ENCODE results near the gene ZBTB46.
"Not testable (repeated sequence)": the region's sequence is repeated elsewhere in the genome, so short reads cannot be mapped to it uniquely, and the experiment has no call there.

ZBTB46 gene

GRCh38 chr20:63858393-63859165 lies 27.5 kb upstream of the ZBTB46 start:
- DNase-seq = no peak

DNA sequence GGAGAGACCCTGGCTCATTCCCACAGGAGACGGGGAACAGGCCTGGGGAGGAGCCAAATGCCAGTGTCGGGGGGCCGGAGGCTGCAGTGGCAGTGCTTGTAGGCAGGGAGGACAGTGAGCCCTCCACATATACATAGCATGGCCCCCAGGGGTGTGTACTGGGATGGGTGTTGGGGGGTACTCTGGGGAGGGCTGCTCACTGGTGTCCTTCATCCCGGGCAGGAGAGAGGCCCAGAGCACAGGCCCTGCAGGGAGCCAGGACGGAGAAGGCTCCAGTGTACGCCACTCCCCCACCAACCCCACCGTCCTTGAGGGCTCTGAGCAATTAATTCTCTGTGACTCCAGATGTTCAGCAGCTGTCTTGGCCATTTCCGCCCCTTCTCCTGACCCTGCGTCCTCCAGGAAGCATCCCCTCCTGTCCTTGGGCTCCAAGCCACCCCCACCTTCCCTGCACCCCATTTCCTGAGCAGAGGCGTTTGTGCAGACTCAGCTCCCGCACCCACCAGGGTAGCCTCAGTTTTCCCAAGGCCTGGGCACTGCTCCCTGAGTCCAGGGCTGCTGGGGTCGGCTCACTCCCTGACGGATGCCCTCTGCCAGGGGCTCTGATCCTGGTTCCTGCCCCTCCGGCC lies 26.8 kb upstream of the ZBTB46 start:
- no peak for DNase-seq

- DNase-seq = no peak
These were observed 25.0 kb upstream of the ZBTB46 start for GRCh38 chr20:63856098-63856511.

DNA sequence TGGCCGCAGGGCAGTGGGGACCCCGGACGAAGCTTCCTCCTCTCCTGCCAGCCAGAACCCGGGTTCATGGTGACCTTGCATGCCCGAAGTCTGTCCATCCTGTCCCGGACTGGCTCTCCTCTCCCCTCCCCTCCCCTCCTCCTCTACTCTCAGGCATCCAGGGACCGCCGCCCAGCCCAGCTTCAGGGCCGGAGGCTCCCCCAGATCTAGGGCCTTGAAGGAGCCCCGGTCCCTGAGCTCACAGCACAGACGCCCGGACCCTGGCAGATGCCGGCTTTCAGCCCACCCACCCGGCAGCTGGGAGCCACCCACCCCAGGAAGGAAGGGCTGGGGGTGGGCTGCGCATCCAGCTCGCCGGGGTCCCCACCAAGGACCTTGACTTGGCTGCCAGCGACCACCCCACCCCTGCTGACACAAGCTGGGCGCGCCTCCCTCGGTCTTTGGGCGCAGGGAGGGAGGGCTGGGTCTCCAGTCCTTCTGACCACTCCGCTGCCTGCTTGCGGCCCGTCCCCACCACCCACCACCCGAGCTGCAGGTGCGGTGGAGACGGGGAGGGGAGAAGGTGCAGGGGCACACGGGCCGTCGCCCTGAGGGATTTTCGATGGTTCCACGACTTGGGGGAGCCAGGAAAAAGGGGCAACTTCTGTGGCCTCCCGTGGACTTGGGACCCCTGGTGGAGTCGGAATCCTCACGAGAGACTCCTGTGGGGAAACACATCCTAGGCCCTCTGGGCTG lies 24.5 kb upstream of the ZBTB46 start:
- no peak for DNase-seq

DNA sequence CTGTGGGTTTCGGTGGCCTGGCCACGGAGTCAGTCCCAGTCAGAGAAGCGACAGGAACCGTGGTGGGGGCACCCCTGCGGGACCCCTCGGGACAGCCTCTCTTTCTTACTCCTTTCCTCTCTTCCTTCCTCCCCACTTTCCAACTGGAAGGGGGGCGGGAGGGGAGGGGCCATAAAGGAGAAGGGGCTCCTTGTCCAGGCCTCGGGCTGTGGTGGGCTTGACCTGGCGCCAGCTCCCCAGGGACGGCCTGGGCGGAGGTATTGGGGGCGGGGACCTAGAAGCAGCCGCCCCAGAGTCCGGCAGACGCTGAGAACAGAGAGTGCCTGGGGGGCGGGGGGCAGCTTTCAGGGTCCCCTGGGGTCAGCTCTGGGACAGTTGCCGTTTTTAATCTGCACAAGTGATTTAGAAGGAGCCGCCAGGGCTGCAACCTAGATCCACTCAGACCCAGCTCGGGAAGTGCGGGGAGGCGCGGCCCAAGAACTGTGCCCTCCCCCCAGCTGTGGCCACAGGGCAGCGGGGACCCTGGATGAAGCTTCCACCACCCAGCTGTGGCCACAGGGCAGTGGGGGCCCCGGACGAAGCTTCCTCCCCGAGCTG lies 23.8 kb upstream of the ZBTB46 start:
- no peak for DNase-seq

DNA sequence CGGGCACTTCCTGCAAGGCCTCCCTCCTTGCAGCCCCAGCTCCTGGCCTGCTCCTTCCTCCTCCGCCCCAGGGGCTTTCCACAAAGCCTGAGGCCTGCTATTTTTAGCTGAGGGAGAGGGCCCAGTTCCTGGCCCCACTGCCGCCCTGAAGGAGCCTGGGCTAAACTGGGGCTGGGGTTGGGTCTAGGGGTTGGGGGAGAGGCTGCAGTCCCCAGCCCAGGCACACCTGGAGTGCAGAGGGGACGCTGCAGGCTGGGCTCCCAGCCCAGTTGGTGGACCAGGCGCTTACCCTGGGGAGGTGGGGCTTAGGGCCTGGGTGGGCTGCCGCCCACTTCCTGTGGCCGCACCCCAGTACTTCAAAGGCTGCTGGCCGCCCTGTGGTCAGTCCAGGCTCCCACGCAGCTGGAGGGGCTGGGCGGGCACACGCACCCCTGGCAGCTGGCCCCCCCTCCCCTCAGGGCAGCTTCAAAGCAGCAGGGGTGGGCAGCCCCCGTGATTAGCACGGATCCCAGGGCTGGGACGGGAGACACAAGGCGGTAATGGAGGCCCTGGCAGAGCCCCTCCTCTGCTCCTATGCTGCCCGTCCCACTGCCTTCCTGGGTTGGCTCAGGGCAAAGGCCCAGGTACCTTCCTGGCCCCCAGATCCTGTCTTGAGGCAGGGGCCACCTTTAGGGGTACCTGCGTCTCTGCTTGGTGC lies 23.2 kb upstream of the ZBTB46 start:
- DNase-seq = peak; percentile 51

DNA sequence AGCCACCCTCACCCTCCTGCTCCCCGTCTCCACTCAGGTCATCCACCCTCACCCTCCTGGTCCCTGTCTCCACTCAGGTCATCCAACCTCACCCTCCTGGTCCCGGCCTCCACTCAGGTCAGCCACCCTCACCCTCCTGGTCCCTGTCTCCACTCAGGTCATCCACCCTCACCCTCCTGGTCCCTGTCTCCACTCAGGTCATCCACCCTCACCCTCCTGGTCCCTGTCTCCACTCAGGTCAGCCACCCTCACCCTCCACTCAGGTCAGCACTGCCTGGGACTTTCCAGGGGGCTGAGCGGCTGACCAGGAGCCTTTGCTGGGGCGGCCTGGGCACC lies 22.6 kb upstream of the ZBTB46 start:
- DNase-seq = not testable (repeated sequence)

DNA sequence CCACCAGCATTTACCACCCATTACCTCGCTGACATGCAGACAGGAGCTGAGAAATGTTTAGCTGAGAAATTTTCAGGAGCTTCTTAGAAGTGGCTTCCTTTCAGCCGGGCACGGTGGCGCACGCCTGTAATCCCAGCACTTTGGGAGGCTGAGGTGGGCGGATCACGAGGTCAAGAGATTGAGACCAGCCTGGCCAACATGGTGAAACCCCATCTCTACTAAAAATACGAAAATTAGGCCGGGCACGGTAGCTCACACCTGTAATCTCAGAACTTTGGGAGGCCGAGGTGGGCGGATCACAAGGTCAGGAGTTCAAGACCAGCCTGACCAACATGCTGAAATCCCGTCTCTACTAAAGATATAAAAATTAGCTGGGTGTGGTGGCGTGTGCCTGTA lies 20.5 kb upstream of the ZBTB46 start:
- DNase-seq = not testable (repeated sequence)

- no peak for DNase-seq
These were observed 19.9 kb upstream of the ZBTB46 start for GRCh38 chr20:63850689-63851547.

- DNase-seq = no peak
These were observed 17.2 kb upstream of the ZBTB46 start for GRCh38 chr20:63848003-63848911.

GRCh38 chr20:63847237-63848002 lies 16.4 kb upstream of the ZBTB46 start:
- no peak for DNase-seq

GRCh38 chr20:63846888-63847236 lies 15.8 kb upstream of the ZBTB46 start:
- DNase-seq = no peak

DNA sequence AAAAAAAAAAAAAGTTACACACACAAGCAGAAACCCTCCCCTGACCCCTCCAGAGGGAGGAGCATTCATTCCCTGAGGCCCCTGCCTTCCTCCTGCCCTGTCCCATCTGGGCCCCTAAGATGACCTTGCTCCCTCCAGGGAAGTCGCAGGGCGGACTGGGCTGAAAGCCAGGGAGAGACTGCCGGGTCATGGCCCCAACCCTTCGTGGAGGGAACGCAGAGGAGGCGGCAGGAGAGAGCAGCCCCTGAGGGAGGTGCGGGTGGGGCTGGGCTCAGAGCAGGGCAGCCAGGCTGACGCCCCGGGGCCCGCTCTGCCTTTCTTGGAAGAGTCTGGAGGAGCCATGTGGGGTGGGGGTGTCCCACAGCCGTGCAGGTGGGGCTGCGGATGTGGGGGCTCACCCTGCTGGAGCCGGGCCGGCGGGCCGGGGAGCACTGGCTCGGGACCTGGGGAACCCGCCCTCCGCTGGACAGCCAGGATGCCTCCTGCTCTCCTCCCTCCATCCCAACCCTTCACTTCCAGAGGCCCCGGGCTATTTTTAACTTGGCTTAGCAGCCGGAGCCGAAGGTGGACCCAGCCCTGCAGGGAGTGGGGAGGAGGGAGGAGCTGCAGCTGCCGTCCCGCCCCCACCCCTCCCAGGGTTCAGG lies 15.2 kb upstream of the ZBTB46 start:
- DNase-seq = peak; percentile 77

DNA sequence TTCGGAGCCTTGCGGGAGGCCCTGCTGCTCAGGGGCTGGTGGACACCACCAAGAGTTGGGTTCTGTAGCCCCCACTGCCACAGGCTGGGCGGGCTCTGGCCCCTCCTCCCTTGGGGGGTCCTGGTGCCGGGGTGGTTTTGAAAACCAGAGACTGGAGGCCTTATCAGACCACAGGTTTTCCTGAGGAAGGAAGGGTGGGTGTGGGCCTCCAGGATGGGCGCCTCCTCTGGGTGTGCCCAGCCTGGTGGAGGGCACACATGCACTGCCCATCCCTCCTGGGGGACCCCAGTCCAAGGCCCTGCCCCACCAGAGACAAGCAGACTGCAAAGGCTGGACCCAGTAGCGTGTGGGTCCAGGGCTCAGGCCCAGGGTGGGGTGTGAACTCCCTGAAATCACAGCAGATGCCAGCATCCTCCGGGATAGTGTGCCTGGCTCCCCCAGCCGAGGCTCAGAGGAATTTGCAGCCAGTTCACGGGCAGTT lies 13.5 kb upstream of the ZBTB46 start:
- DNase-seq = no peak

GRCh38 chr20:63843778-63844177 lies 12.7 kb upstream of the ZBTB46 start:
- no peak for DNase-seq

DNA sequence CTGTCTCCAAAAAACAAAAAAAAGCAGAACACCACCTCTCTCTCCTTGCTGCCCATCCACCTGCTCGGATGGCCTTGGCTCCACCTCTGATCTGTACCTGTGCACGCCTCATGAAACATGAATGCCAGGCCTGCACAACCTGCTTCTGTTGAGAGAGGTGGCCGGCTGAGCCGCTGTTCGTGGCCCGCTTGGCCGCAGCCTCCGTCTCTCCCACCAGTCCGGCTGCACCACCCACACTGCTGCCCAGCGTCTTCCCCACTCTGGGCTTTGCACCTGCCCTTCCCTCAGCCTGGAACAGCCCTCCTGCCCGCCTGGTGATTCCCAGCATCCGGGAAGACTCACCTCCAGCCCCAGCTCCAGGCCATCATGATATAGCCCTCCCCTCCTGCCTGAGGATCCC lies 12.2 kb upstream of the ZBTB46 start:
- no peak for DNase-seq

DNA sequence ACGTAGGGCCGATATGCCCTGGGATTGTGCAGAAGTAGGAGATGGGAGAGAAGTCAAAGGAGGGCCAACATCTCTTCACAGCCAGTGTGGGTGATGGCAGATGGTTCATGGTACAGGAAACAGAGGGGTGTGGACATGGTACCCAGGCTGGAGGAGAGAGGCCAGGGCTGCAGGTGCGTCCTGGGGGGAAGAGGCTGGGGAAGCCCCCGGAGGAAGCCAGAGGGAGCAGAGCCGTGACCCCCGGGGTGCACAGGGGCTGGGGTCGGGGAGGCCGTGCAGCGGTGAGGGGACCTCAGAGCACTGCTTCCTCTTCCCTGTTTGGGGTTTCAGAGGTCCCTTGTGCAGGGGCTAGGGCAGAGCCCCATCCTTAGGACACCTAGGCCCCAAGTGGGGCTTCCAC lies 11.2 kb upstream of the ZBTB46 start:
- no peak for DNase-seq

DNA sequence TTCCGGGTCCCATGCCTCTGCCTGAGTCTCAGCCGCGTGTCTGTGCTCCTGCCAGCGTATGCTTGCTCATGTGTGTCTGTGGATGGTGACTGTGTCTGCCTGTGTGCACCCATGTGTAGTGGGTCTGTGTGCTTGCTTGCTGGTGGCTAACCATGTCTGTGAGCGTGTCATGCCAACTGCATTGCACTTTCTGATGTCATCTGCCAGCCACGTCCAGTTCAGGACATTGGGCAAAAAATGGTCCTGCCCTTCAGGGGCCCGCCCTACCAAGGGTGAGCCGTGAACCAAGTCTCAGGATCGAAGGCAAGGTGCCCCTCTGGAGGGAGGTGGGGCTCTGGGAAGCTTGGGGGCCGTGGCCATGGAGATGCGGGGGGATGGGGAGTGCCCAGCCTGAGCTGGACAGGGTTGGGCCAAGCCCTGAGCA lies 9.4 kb upstream of the ZBTB46 start:
- DNase-seq = no peak

- DNase-seq = no peak
These were observed 8.6 kb upstream of the ZBTB46 start for GRCh38 chr20:63839620-63840019.

GRCh38 chr20:63837479-63837878 lies 6.4 kb upstream of the ZBTB46 start:
- no peak for DNase-seq
